Measurements from ENCODE around the gene AZU1.

The AZU1 gene

GRCh38 chr19:808423-808775 lies 19.2 kb upstream of the AZU1 start:
- H3K36me3 ChIP-seq (ENCODE audit: control insufficient read depth in 5 of 5, insufficient read depth in 5 of 5, low read length in 5 of 5): peaks cover 0 to 96% (median 89%) of the 10 kb centered on the region in 5 donors
- no peak overlapping the region for H3K4me3 ChIP-seq (ENCODE audit: low read depth in 1 of 5, low read length in 5 of 5)
- H3K4me1 ChIP-seq (ENCODE audit: control insufficient read depth in 5 of 5, insufficient read depth in 5 of 5, low read length in 5 of 5): peaks cover 0 to 11% (median 6%) of the 10 kb centered on the region in 5 donors
- H3K9ac ChIP-seq (ENCODE audit: low read length in 5 of 5): no peak overlapping the region
- H3K9me3 ChIP-seq (ENCODE audit: control insufficient read depth in 5 of 5, low read length in 5 of 5): no peaks in the 10 kb centered on the region
- H3K27me3 ChIP-seq (ENCODE audit: control insufficient read depth in 5 of 5, insufficient read depth in 4 of 5, low read length in 5 of 5): no peaks in the 10 kb centered on the region
- H3K27ac ChIP-seq (ENCODE audit: low read depth, low read length): no peak overlapping the region

GRCh38 chr19:810077-810855 lies 17.4 kb upstream of the AZU1 start:
- H3K9ac ChIP-seq (ENCODE audit: low read length in 5 of 5): no peak overlapping the region
- no peak overlapping the region for H3K27ac ChIP-seq (ENCODE audit: low read depth, low read length)
- peaks cover 0 to 82% (median 71%) of the 10 kb centered on the region in 5 donors for H3K36me3 ChIP-seq (ENCODE audit: control insufficient read depth in 5 of 5, insufficient read depth in 5 of 5, low read length in 5 of 5)
- no peaks in the 10 kb centered on the region for H3K9me3 ChIP-seq (ENCODE audit: control insufficient read depth in 5 of 5, low read length in 5 of 5)
- H3K4me1 ChIP-seq (ENCODE audit: control insufficient read depth in 5 of 5, insufficient read depth in 5 of 5, low read length in 5 of 5): no peaks in the 10 kb centered on the region
- H3K27me3 ChIP-seq (ENCODE audit: control insufficient read depth in 5 of 5, insufficient read depth in 4 of 5, low read length in 5 of 5): no peaks in the 10 kb centered on the region
- H3K4me3 ChIP-seq (ENCODE audit: low read depth in 1 of 5, low read length in 5 of 5): no peak overlapping the region

GRCh38 chr19:810883-811489 lies 16.7 kb upstream of the AZU1 start:
- Histone ChIP-seq H3K27me3 (ENCODE audit: control insufficient read depth in 5 of 5, insufficient read depth in 4 of 5, low read length in 5 of 5) (no peaks in the 10 kb centered on the region), H3K36me3 (ENCODE audit: control insufficient read depth in 5 of 5, insufficient read depth in 5 of 5, low read length in 5 of 5) (peaks cover 0 to 75% (median 64%) of the 10 kb centered on the region in 5 donors), H3K9me3 (ENCODE audit: control insufficient read depth in 5 of 5, low read length in 5 of 5) (no peaks in the 10 kb centered on the region), H3K4me1 (ENCODE audit: control insufficient read depth in 5 of 5, insufficient read depth in 5 of 5, low read length in 5 of 5) (no peaks in the 10 kb centered on the region), H3K4me3 (ENCODE audit: low read depth in 1 of 5, low read length in 5 of 5) (no peak overlapping the region), H3K27ac (ENCODE audit: low read depth, low read length) (no peak overlapping the region), H3K9ac (ENCODE audit: low read length in 5 of 5) (no peak overlapping the region)

GRCh38 chr19:811506-812048 lies 16.1 kb upstream of the AZU1 start:
- Histone ChIP-seq H3K9me3 (ENCODE audit: control insufficient read depth in 5 of 5, low read length in 5 of 5) (no peaks in the 10 kb centered on the region), H3K4me1 (ENCODE audit: control insufficient read depth in 5 of 5, insufficient read depth in 5 of 5, low read length in 5 of 5) (no peaks in the 10 kb centered on the region), H3K27ac (ENCODE audit: low read depth, low read length) (no peak overlapping the region), H3K27me3 (ENCODE audit: control insufficient read depth in 5 of 5, insufficient read depth in 4 of 5, low read length in 5 of 5) (no peaks in the 10 kb centered on the region), H3K36me3 (ENCODE audit: control insufficient read depth in 5 of 5, insufficient read depth in 5 of 5, low read length in 5 of 5) (peaks cover 0 to 69% (median 58%) of the 10 kb centered on the region in 5 donors), H3K4me3 (ENCODE audit: low read depth in 1 of 5, low read length in 5 of 5) (no peak overlapping the region), H3K9ac (ENCODE audit: low read length in 5 of 5) (no peak overlapping the region)

- no peak overlapping the region for H3K27ac ChIP-seq (ENCODE audit: low read depth, low read length)
- H3K4me3 ChIP-seq (ENCODE audit: low read depth in 1 of 5, low read length in 5 of 5): no peak overlapping the region
- no peaks in the 10 kb centered on the region for H3K27me3 ChIP-seq (ENCODE audit: control insufficient read depth in 5 of 5, insufficient read depth in 4 of 5, low read length in 5 of 5)
- H3K9me3 ChIP-seq (ENCODE audit: control insufficient read depth in 5 of 5, low read length in 5 of 5): no peaks in the 10 kb centered on the region
- no peak overlapping the region for H3K9ac ChIP-seq (ENCODE audit: low read length in 5 of 5)
- H3K4me1 ChIP-seq (ENCODE audit: control insufficient read depth in 5 of 5, insufficient read depth in 5 of 5, low read length in 5 of 5): no peaks in the 10 kb centered on the region
- H3K36me3 ChIP-seq (ENCODE audit: control insufficient read depth in 5 of 5, insufficient read depth in 5 of 5, low read length in 5 of 5): peaks cover 0 to 63% (median 51%) of the 10 kb centered on the region in 5 donors
Observed at GRCh38 chr19:812049-812746, 15.4 kb upstream of the AZU1 start.

GRCh38 chr19:812747-813218 lies 14.9 kb upstream of the AZU1 start:
- peaks cover 0 to 57% (median 46%) of the 10 kb centered on the region in 5 donors for H3K36me3 ChIP-seq (ENCODE audit: control insufficient read depth in 5 of 5, insufficient read depth in 5 of 5, low read length in 5 of 5)
- H3K4me3 ChIP-seq (ENCODE audit: low read depth in 1 of 5, low read length in 5 of 5): no peak overlapping the region
- no peak overlapping the region for H3K9ac ChIP-seq (ENCODE audit: low read length in 5 of 5)
- no peaks in the 10 kb centered on the region for H3K9me3 ChIP-seq (ENCODE audit: control insufficient read depth in 5 of 5, low read length in 5 of 5)
- H3K4me1 ChIP-seq (ENCODE audit: control insufficient read depth in 5 of 5, insufficient read depth in 5 of 5, low read length in 5 of 5): no peaks in the 10 kb centered on the region
- no peak overlapping the region for H3K27ac ChIP-seq (ENCODE audit: low read depth, low read length)
- H3K27me3 ChIP-seq (ENCODE audit: control insufficient read depth in 5 of 5, insufficient read depth in 4 of 5, low read length in 5 of 5): no peaks in the 10 kb centered on the region

GRCh38 chr19:813219-814151 lies 14.2 kb upstream of the AZU1 start:
- H3K9me3 ChIP-seq (ENCODE audit: control insufficient read depth in 5 of 5, low read length in 5 of 5): no peaks in the 10 kb centered on the region
- no peaks in the 10 kb centered on the region for H3K4me1 ChIP-seq (ENCODE audit: control insufficient read depth in 5 of 5, insufficient read depth in 5 of 5, low read length in 5 of 5)
- no peak overlapping the region for H3K4me3 ChIP-seq (ENCODE audit: low read depth in 1 of 5, low read length in 5 of 5)
- H3K36me3 ChIP-seq (ENCODE audit: control insufficient read depth in 5 of 5, insufficient read depth in 5 of 5, low read length in 5 of 5): peaks cover 0 to 50% (median 39%) of the 10 kb centered on the region in 5 donors
- H3K9ac ChIP-seq (ENCODE audit: low read length in 5 of 5): no peak overlapping the region
- H3K27me3 ChIP-seq (ENCODE audit: control insufficient read depth in 5 of 5, insufficient read depth in 4 of 5, low read length in 5 of 5): no peaks in the 10 kb centered on the region
- H3K27ac ChIP-seq (ENCODE audit: low read depth, low read length): no peak overlapping the region

GRCh38 chr19:814152-815078 lies 13.2 kb upstream of the AZU1 start:
- no peak overlapping the region for H3K4me3 ChIP-seq (ENCODE audit: low read depth in 1 of 5, low read length in 5 of 5)
- peaks cover 0 to 41% (median 30%) of the 10 kb centered on the region in 5 donors for H3K36me3 ChIP-seq (ENCODE audit: control insufficient read depth in 5 of 5, insufficient read depth in 5 of 5, low read length in 5 of 5)
- no peaks in the 10 kb centered on the region for H3K27me3 ChIP-seq (ENCODE audit: control insufficient read depth in 5 of 5, insufficient read depth in 4 of 5, low read length in 5 of 5)
- H3K9ac ChIP-seq (ENCODE audit: low read length in 5 of 5): no peak overlapping the region
- no peak overlapping the region for H3K27ac ChIP-seq (ENCODE audit: low read depth, low read length)
- H3K4me1 ChIP-seq (ENCODE audit: control insufficient read depth in 5 of 5, insufficient read depth in 5 of 5, low read length in 5 of 5): no peaks in the 10 kb centered on the region
- H3K9me3 ChIP-seq (ENCODE audit: control insufficient read depth in 5 of 5, low read length in 5 of 5): no peaks in the 10 kb centered on the region
